Parathyroid adenoma (tissue), 2 donors: ENCODE measurements around the gene NEDD4L.
"Not testable (repeated sequence)": the region's sequence is repeated elsewhere in the genome, so short reads cannot be mapped to it uniquely, and the experiment has no call there.

ENCODE experiments used
- H2AFZ ChIP-seq: fragments of 300-600 bp; sonication (generic); one replicate; pipeline ENCODE4 v1.7.0; 2017; ENCODE audit warnings: antibody characterized with exemption, mild to moderate bottlenecking
- H3K27ac ChIP-seq: fragments of 300-600 bp; sonication (generic); one replicate; pipeline ENCODE4 v1.7.0; 2017
- H3K27me3 ChIP-seq: fragments of 300-600 bp; sonication (generic); one replicate; pipeline ENCODE4 v1.7.0; 2017; ENCODE audit warnings: low read length; ENCODE audit not compliant: control insufficient read depth, insufficient read depth
- H3K36me3 ChIP-seq: fragments of 300-600 bp; sonication (generic); one replicate; pipeline ENCODE4 v1.7.0; 2017; ENCODE audit warnings: low read length; ENCODE audit not compliant: control insufficient read depth, insufficient read depth
- H3K4me1 ChIP-seq: fragments of 300-600 bp; sonication (generic); one replicate; pipeline ENCODE4 v1.7.0; 2017; ENCODE audit warnings: control low read depth
- H3K4me2 ChIP-seq: fragments of 300-600 bp; sonication (generic); one replicate; pipeline ENCODE4 v1.7.0; 2017; ENCODE audit warnings: low read length
- H3K4me3 ChIP-seq: fragments of 300-600 bp; sonication (generic); one replicate; pipeline ENCODE4 v1.7.0; 2017; ENCODE audit warnings: low read depth, low read length
- H3K79me2 ChIP-seq: fragments of 300-600 bp; sonication (generic); one replicate; pipeline ENCODE4 v1.7.0; 2017; ENCODE audit warnings: control low read depth
- H3K9ac ChIP-seq: fragments of 300-600 bp; sonication (generic); one replicate; pipeline ENCODE4 v1.7.0; 2017; ENCODE audit warnings: mild to moderate bottlenecking
- H3K9me3 ChIP-seq: fragments of 300-600 bp; sonication (generic); one replicate; pipeline ENCODE4 v1.7.0; 2017; ENCODE audit warnings: low read length; ENCODE audit not compliant: control insufficient read depth
- TF ChIP-seq, protein P1 (sequence below): fragments of 300-600 bp; sonication (generic); IDR thresholded peaks from one replicate; pipeline ENCODE4 v1.7.0; 2017; ENCODE audit warnings: antibody characterized with exemption, mild to moderate bottlenecking
- donor health status: primary hyperparathyroidism.

The NEDD4L gene

DNA sequence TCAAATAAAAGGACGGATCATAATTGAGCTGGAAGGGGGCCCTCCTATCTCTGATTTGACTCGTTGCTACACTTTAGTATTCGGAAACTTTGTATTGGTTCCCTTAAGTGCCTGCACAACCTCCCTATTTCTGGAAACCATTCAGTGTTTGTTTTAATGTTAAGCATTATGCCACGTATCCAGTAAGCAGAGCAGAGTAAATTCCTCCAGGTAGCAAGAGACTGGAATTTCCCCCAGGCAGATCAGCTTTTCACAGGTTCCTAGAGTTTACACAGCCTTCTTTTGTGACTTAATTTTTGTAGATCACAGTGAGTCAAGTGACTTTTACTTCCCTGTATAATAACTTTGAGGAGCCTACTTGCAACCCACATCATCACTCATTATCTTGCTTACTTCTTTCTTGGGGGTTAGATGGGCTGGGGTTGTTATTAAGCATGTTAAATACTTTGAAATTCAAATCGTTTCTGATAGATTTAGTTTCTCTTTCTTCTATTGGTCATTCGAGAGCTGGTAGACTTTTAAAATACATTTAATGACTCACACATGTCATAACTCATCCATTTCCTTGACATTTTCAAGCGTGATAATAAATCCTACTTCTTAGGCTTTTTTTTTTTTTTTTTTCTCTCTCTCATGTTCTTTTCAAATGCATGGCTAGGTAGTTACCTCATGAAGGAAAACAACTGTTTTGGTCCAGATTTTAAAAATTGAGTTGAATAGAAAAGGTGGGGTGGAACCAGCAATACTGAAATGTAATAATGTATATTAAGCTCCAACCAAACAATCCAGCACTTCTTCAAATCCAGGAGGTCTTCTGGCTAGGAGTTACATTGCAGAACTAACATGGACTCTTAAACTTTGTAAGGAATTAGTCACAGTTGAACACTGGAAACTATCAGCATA is 219.3 kb downstream of the NEDD4L start:
- H3K4me2 ChIP-seq: no peak overlapping the region
- no peak overlapping the region for H3K9ac ChIP-seq
- H3K4me3 ChIP-seq: no peak overlapping the region
- H3K27me3 ChIP-seq: no peaks in the 10 kb centered on the region
- H3K79me2 ChIP-seq: peaks cover 9% of the 10 kb centered on the region
- TF ChIP-seq, protein P1, sequence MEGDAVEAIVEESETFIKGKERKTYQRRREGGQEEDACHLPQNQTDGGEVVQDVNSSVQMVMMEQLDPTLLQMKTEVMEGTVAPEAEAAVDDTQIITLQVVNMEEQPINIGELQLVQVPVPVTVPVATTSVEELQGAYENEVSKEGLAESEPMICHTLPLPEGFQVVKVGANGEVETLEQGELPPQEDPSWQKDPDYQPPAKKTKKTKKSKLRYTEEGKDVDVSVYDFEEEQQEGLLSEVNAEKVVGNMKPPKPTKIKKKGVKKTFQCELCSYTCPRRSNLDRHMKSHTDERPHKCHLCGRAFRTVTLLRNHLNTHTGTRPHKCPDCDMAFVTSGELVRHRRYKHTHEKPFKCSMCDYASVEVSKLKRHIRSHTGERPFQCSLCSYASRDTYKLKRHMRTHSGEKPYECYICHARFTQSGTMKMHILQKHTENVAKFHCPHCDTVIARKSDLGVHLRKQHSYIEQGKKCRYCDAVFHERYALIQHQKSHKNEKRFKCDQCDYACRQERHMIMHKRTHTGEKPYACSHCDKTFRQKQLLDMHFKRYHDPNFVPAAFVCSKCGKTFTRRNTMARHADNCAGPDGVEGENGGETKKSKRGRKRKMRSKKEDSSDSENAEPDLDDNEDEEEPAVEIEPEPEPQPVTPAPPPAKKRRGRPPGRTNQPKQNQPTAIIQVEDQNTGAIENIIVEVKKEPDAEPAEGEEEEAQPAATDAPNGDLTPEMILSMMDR: no peak
- no peak overlapping the region for H3K27ac ChIP-seq
- H3K4me1 ChIP-seq: no peaks in the 10 kb centered on the region
- no peak overlapping the region for H2AFZ ChIP-seq
- no peaks in the 10 kb centered on the region for H3K36me3 ChIP-seq
- H3K9me3 ChIP-seq: no peaks in the 10 kb centered on the region

DNA sequence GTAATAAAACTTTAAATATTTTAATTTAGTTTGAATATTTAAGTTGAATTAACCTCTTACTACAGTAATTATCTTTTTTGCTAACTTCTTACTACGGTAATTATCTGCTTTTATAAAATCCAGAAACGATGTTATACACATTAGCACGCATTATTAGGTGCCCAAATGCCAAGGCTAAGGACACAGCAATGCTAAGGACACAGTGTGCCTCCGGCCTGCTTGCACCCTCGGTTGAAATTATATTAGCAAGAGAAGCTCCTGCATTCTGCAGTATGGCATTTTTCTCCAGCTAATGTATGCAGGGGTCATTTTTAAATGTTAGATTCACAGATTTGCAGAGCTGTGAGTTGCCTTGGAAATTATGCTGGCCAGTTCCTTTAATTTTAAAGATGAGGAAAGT is 220.0 kb downstream of the NEDD4L start:
- H2AFZ ChIP-seq: no peak overlapping the region
- no peak overlapping the region for H3K4me2 ChIP-seq
- H3K79me2 ChIP-seq: peaks cover 9% of the 10 kb centered on the region
- no peak overlapping the region for H3K4me3 ChIP-seq
- H3K27ac ChIP-seq: no peak overlapping the region
- H3K9me3 ChIP-seq: no peaks in the 10 kb centered on the region
- TF ChIP-seq, protein P1: no peak
- no peaks in the 10 kb centered on the region for H3K27me3 ChIP-seq
- H3K9ac ChIP-seq: no peak overlapping the region
- no peaks in the 10 kb centered on the region for H3K36me3 ChIP-seq
- H3K4me1 ChIP-seq: no peaks in the 10 kb centered on the region

DNA sequence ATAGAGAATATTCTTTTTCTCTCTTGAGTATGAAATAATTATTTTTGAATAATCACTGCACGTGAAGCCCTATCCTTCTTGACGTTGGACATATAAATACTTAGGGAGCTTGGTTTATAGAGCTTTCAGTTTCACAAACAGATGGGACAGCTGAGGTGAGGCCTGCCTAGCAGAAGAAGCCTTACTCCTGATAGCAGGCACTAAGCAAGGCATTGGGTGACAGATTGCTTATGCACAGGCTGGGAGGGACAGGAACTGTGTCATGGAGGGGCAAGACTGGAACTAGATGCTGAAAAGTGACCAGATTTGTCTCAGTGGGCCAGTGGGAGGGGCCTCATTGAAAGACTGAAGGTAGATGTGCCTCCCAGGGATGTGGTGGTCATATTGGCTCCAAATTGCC is 220.8 kb downstream of the NEDD4L start:
- Histone ChIP-seq H3K27ac (no peak overlapping the region), H2AFZ (no peak overlapping the region), H3K9me3 (no peaks in the 10 kb centered on the region), H3K4me1 (no peaks in the 10 kb centered on the region), H3K27me3 (no peaks in the 10 kb centered on the region), H3K79me2 (peaks cover 3% of the 10 kb centered on the region), H3K4me3 (no peak overlapping the region), H3K9ac (no peak overlapping the region), H3K36me3 (no peaks in the 10 kb centered on the region), H3K4me2 (no peak overlapping the region)
- TF ChIP-seq, protein P1: no peak

DNA sequence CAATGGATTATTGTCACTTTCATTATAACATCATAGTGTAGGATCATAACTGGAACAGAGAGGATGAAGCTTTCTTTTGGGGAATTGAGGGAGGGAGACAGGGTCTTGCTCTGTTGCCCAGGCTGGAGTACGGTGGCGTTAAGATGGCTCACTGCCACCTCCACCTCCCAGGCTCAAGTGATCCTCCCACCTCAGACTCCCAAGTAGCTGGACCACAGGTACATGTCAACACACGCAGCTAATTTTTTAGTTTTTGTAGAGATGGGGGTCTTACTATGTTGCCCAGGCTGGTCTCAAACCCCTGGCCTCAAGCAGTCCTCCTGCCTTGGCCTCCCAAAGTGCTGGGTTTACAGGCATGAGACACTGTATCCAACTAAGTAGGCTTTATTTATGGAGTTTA is 221.5 kb downstream of the NEDD4L start:
- not testable (repeated sequence) for H3K9me3 ChIP-seq, H3K4me3 ChIP-seq, H3K9ac ChIP-seq, H3K79me2 ChIP-seq, H3K4me2 ChIP-seq, H3K27me3 ChIP-seq, H3K36me3 ChIP-seq, H2AFZ ChIP-seq, H3K4me1 ChIP-seq, H3K27ac ChIP-seq

DNA sequence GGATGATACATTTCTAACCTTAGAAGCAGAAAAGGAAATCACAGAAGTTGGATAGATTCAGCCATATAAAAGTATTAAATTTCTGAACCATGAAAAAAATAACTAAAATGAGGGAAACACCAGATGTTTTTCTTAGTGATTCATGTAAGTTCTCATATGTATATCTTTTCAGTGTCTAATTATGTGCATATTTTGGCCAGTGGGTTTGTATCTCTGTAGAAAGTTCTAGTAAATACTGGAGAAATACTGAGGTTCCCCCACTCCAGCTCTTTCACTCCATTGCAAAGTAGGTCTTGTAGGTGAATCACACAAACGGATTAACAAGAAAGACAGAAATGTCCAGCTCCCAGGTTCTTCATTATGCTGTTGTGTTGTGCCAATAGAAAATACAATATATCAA is 222.3 kb downstream of the NEDD4L start:
- H3K4me1 ChIP-seq: no peaks in the 10 kb centered on the region
- H3K27ac ChIP-seq: no peak overlapping the region
- no peak overlapping the region for H3K4me2 ChIP-seq
- no peak overlapping the region for H3K9ac ChIP-seq
- H3K4me3 ChIP-seq: no peak overlapping the region
- TF ChIP-seq, protein P1: no peak
- no peaks in the 10 kb centered on the region for H3K79me2 ChIP-seq
- no peaks in the 10 kb centered on the region for H3K27me3 ChIP-seq
- H3K9me3 ChIP-seq: no peaks in the 10 kb centered on the region
- no peaks in the 10 kb centered on the region for H3K36me3 ChIP-seq
- no peak overlapping the region for H2AFZ ChIP-seq
